ENCODE data around the gene AARSD1.
A peak's percentile ranks its signal among the peaks of the same experiment; 100 is the strongest.
"Not testable (repeated sequence)": the region's sequence is repeated elsewhere in the genome, so short reads cannot be mapped to it uniquely, and the experiment has no call there.

AARSD1 gene

GRCh38 chr17:42964161-42964932, at the start of gene AARSD1:
TSS of gene AARSD1 (minus strand) at chr17:42964454. CDS start at chr17:42964440, 14 bp downstream.
- DNase-seq (ENCODE audit: low read depth, low spot score) = no peak

GRCh38 chr17:43013296-43013695, 49.0 kb upstream of the AARSD1 start:
- no peak for DNase-seq (ENCODE audit: low read depth, low spot score)

GRCh38 chr17:43011728-43012472, 47.6 kb upstream of the AARSD1 start:
- no peak for DNase-seq (ENCODE audit: low read depth, low spot score)

- DNase-seq (ENCODE audit: low read depth, low spot score) = no peak
These were observed 46.5 kb upstream of the AARSD1 start for GRCh38 chr17:43010667-43011308.

GRCh38 chr17:43006639-43007551, 42.6 kb upstream of the AARSD1 start, which contains the start of gene IFI35:
TSS of gene IFI35 (plus strand) at chr17:43006784. CDS start at chr17:43006948, 164 bp downstream.
- DNase-seq (ENCODE audit: low read depth, low spot score) = no peak

- DNase-seq (ENCODE audit: low read depth, low spot score) = no peak
These were observed 39.4 kb upstream of the AARSD1 start for GRCh38 chr17:43003542-43004172.

GRCh38 chr17:43000894-43001293, 36.6 kb upstream of the AARSD1 start:
- not testable (repeated sequence) for DNase-seq (ENCODE audit: low read depth, low spot score)

GRCh38 chr17:42999003-42999525, 34.8 kb upstream of the AARSD1 start:
- DNase-seq (ENCODE audit: low read depth, low spot score) = no peak

- peak; percentile 100 for DNase-seq (ENCODE audit: low read depth, low spot score)
These were observed 34.0 kb upstream of the AARSD1 start, which contains the start of gene RPL27 for GRCh38 chr17:42997984-42998938. TSS of gene RPL27 (plus strand) at chr17:42998419. CDS start at chr17:42998751, 332 bp downstream.

GRCh38 chr17:42997390-42997983, 33.2 kb upstream of the AARSD1 start:
- no peak for DNase-seq (ENCODE audit: low read depth, low spot score)

- not testable (repeated sequence) for DNase-seq (ENCODE audit: low read depth, low spot score)
These were observed 29.7 kb upstream of the AARSD1 start for GRCh38 chr17:42993913-42994312.

- DNase-seq (ENCODE audit: low read depth, low spot score) = no peak
These were observed 28.6 kb upstream of the AARSD1 start for GRCh38 chr17:42992872-42993271.

- no peak for DNase-seq (ENCODE audit: low read depth, low spot score)
These were observed 27.2 kb upstream of the AARSD1 start for GRCh38 chr17:42991471-42991870.

- no peak for DNase-seq (ENCODE audit: low read depth, low spot score)
These were observed 25.7 kb upstream of the AARSD1 start for GRCh38 chr17:42989726-42990652.

GRCh38 chr17:42989141-42989540, 24.9 kb upstream of the AARSD1 start:
- DNase-seq (ENCODE audit: low read depth, low spot score) = no peak

- DNase-seq (ENCODE audit: low read depth, low spot score) = no peak
These were observed 21.0 kb upstream of the AARSD1 start for GRCh38 chr17:42985225-42985624.

GRCh38 chr17:42982266-42982665, 18.0 kb upstream of the AARSD1 start:
- DNase-seq (ENCODE audit: low read depth, low spot score) = no peak

Data from iPS DF 19.7 (cell line).